Neural cell (in vitro differentiated cells): Measurements from ENCODE around the gene RPS5.

Experiments
- RAD21 ChIP-seq: fragments of 450-650 bp; conservative IDR thresholded peaks from 2 replicates; pipeline ENCODE4 v1.6.1; 2014; ENCODE audit warnings: antibody characterized with exemption, mild to moderate bottlenecking, moderate library complexity
- TF ChIP-seq, protein P1 (sequence below): fragments of 450-650 bp; IDR thresholded peaks from 2 replicates; pipeline ENCODE4 v1.5.1; 2014; ENCODE audit warnings: antibody characterized with exemption, mild to moderate bottlenecking, moderate library complexity; ENCODE audit not compliant: poor library complexity, severe bottlenecking

DNA sequence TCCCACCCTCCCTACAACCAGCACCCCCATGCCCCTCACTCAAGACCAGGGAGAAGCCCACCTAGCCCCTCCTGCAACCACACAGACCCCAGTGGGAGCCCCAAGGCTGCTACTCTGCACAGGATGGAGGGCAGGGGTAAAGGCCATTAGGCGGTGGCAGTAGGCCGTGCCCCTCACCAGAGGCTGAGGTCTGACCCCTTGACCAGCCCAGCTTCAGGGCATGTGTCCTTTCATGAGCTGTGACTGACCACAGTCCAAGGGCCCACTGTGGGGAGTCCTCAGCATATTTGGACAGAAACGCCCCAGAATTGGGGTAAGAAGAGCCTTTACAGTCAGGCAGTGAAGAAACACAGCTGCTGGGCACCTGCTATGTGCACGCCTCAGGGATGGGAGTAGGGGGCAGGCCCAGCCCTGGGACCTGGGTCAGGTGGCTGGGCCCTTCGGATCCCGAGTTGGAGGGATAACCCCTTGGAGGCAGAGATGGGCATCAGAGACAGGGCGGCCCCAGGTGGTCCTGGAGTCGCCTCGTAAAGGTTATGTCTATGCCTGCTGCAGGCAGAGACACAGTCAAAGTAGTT is 1.7 kb upstream of the RPS5 start:
- TF ChIP-seq, protein P1, sequence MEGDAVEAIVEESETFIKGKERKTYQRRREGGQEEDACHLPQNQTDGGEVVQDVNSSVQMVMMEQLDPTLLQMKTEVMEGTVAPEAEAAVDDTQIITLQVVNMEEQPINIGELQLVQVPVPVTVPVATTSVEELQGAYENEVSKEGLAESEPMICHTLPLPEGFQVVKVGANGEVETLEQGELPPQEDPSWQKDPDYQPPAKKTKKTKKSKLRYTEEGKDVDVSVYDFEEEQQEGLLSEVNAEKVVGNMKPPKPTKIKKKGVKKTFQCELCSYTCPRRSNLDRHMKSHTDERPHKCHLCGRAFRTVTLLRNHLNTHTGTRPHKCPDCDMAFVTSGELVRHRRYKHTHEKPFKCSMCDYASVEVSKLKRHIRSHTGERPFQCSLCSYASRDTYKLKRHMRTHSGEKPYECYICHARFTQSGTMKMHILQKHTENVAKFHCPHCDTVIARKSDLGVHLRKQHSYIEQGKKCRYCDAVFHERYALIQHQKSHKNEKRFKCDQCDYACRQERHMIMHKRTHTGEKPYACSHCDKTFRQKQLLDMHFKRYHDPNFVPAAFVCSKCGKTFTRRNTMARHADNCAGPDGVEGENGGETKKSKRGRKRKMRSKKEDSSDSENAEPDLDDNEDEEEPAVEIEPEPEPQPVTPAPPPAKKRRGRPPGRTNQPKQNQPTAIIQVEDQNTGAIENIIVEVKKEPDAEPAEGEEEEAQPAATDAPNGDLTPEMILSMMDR: no peak
- no peak for TF ChIP-seq RAD21
